ENCODE results near the gene PPFIBP1. TPM values are rescaled to one million over a fixed set of nuclear protein-coding genes. Genes with fewer than 3 reads are reported as not detected.
A peak's percentile ranks its signal among the peaks of the same experiment; 100 is the strongest.

Gene PPFIBP1
- total and polyA plus RNA-seq, 2 of the 13 experiments (the other 11 are each of a cell fraction or from before 2014, with no cell fraction given): 16.2 to 21.8 TPM

DNA sequence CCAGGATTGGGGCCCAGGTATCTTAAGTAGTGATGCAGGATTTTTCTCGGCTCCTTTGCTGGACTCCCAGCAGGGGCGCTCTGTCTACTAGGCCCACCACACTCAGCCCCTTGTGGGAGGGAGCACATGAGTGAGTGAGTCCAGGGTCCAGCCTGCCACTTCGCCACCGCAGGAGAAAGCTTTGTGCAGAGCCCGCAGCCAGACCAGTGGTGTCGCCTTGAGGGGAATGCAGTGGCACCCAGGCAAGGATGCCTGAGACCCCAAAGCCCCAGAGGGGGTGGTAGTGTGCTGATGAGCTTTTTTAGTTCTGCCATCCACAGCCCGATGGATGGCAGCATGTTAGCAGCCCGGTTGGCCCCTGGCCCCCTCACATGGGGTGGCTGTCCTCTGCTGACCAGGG lies 181.3 kb downstream of the PPFIBP1 start (continued):
- TF ChIP-seq ERF (CRISPR knock-in tag; IDR thresholded peaks at IDR 0.05) (no peak; the same call in 1 of the 2 replicates), ZBTB26 (CRISPR knock-in tag; IDR thresholded peaks at IDR 0.05; ENCODE audit: borderline replicate concordance) (no peak), ZNF616 (CRISPR knock-in tag; IDR thresholded peaks at IDR 0.05; ENCODE audit: low read depth) (no peak), ZBTB8A (CRISPR knock-in tag; IDR thresholded peaks at IDR 0.05; ENCODE audit: borderline replicate concordance, low read depth) (no peak), PHF21A (CRISPR knock-in tag; IDR thresholded peaks at IDR 0.05) (no peak; the same call in 1 of the 2 replicates), ZNF788 (CRISPR knock-in tag; IDR thresholded peaks at IDR 0.05; ENCODE audit: borderline replicate concordance) (peak; percentile 40; the same call in 1 of the 2 replicates), GABPB1 (CRISPR knock-in tag; IDR thresholded peaks at IDR 0.05) (peak; percentile 28; the same call in 1 of the 2 replicates), PHF20 (CRISPR knock-in tag; IDR thresholded peaks at IDR 0.05) (no peak), ZNF3 (CRISPR knock-in tag; IDR thresholded peaks at IDR 0.05) (no peak), TCF12 (IDR thresholded peaks at IDR 0.05) (no peak), TCF12 (CRISPR knock-in tag; IDR thresholded peaks at IDR 0.05) (no peak), ZNF180 (CRISPR knock-in tag; IDR thresholded peaks at IDR 0.05; ENCODE audit: borderline replicate concordance, low read depth) (no peak), ZZZ3 (CRISPR knock-in tag; IDR thresholded peaks at IDR 0.05; ENCODE audit: borderline replicate concordance) (no peak), ZSCAN22 (CRISPR knock-in tag; IDR thresholded peaks at IDR 0.05) (no peak), DNMT1 (CRISPR knock-in tag; IDR thresholded peaks at IDR 0.05) (no peak), ISX (CRISPR knock-in tag; conservative IDR thresholded peaks at IDR 0.05) (no peak), MATR3 (CRISPR knock-in tag; IDR thresholded peaks at IDR 0.05) (no peak), IRF2 (CRISPR knock-in tag; IDR thresholded peaks at IDR 0.05) (peak; percentile 52; the same call in 1 of the 2 replicates), AHDC1 (CRISPR knock-in tag; IDR thresholded peaks at IDR 0.05; ENCODE audit: borderline replicate concordance) (no peak), MED13 (CRISPR knock-in tag; IDR thresholded peaks at IDR 0.05) (no peak), LCORL (IDR thresholded peaks at IDR 0.05) (no peak), LCORL (CRISPR knock-in tag; IDR thresholded peaks at IDR 0.05) (no peak)
- TF ChIP-seq, protein P1, sequence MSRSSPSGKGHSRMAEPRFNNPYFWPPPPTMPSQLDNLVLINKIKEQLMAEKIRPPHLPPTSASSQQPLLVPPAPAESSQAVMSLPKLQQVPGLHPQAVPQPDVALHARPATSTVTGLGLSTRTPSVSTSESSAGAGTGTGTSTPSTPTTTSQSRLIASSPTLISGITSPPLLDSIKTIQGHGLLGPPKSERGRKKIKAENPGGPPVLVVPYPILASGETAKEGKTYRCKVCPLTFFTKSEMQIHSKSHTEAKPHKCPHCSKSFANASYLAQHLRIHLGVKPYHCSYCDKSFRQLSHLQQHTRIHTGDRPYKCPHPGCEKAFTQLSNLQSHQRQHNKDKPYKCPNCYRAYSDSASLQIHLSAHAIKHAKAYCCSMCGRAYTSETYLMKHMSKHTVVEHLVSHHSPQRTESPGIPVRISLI (CRISPR knock-in tag; IDR thresholded peaks at IDR 0.05; ENCODE audit: borderline replicate concordance): no peak
- TF ChIP-seq, protein P2, sequence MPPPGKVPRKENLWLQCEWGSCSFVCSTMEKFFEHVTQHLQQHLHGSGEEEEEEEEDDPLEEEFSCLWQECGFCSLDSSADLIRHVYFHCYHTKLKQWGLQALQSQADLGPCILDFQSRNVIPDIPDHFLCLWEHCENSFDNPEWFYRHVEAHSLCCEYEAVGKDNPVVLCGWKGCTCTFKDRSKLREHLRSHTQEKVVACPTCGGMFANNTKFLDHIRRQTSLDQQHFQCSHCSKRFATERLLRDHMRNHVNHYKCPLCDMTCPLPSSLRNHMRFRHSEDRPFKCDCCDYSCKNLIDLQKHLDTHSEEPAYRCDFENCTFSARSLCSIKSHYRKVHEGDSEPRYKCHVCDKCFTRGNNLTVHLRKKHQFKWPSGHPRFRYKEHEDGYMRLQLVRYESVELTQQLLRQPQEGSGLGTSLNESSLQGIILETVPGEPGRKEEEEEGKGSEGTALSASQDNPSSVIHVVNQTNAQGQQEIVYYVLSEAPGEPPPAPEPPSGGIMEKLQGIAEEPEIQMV (CRISPR knock-in tag; IDR thresholded peaks at IDR 0.05; ENCODE audit: low read depth): no peak
